Activated naive CD4-positive, alpha-beta T cell treated with anti-CD3 and anti-CD28 coated beads for 36 hours (primary cell): ENCODE results near the gene FGF4. TPM values are rescaled to one million over a fixed set of nuclear protein-coding genes. Genes with fewer than 3 reads are reported as not detected.

ENCODE experiments used
- CTCF ChIA-PET: fragments of 350-600 bp; sonication (Branson Sonifier 250); formaldehyde crosslinking; loops from one replicate; lab custom pipeline; 2021; ENCODE audit warnings: antibody characterized with exemption; lab: Charles Lee
- DNase-seq: peaks from one replicate; pipeline ENCODE4 v3.0.0-alpha.2; 2020
- H3K27ac Mint-ChIP-seq: one replicate; pipeline ENCODE4 v1.8.0; 2021; ENCODE audit warnings: mild to moderate bottlenecking, mixed read lengths
- H3K27me3 Mint-ChIP-seq: one replicate; pipeline ENCODE4 v1.8.0; 2021; ENCODE audit warnings: low read depth, mixed read lengths
- H3K36me3 Mint-ChIP-seq: one replicate; pipeline ENCODE4 v1.8.0; 2021; ENCODE audit warnings: low read depth, mixed read lengths
- H3K4me1 Mint-ChIP-seq: one replicate; pipeline ENCODE4 v1.8.0; 2021; ENCODE audit warnings: low read depth, mixed read lengths
- H3K4me3 Mint-ChIP-seq: one replicate; pipeline ENCODE4 v1.8.0; 2021; ENCODE audit warnings: mild to moderate bottlenecking, moderate library complexity, mixed read lengths
- H3K9me3 Mint-ChIP-seq: one replicate; pipeline ENCODE4 v1.8.0; 2021; ENCODE audit warnings: mixed read lengths
- intact Hi-C: fragments of 100-400 bp; cut with micrococcal nuclease; formaldehyde crosslinking; loops from one replicate; pipeline ENCODE4 v1.15.1; 2023
- total RNA-seq, 2 experiments: library from RNA; stranded (reverse); gene quantifications; one replicate each; pipeline ENCODE4 v1.2.3, GENCODE V29; 2021

FGF4 gene
- total RNA-seq, 2 experiments from 2014 or later, result not detected

DNA sequence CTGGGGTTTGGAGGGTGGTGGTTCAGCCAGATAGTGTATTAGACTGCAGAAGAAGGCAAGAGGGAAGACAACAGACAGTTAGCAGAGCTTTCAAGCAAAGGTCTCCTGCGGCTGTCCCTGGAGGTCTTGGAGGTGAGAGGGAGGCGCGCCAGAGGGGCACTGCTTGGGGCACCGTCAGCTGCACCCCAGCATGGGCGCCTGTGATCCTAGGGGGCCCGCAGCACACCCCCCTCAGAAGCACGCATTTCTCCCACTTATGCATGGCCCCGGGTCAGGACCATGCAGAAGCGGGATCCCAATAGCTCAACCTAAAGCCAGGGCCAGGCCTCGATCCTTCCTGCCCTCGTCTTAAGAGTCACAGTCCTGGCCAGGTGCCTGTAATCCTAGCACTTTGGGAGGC is 26.5 kb downstream of the FGF4 start:
- Mint-ChIP-seq H3K36me3 (no peaks in the 10 kb centered on the region), H3K27ac (no peak overlapping the region), H3K9me3 (no peaks in the 10 kb centered on the region), H3K27me3 (peaks cover 17% of the 10 kb centered on the region), H3K4me1 (no peaks in the 10 kb centered on the region), H3K4me3 (no peak overlapping the region)
- no peak for DNase-seq
- CTCF ChIA-PET, result interaction anchor here (0.6 to 1.0 kb wide), 2 partner anchors 11 to 17 kb away, joined by 3 to 4 read pairs; no protein-coding TSS in a partner anchor
- intact Hi-C loops, result no loop called here

DNA sequence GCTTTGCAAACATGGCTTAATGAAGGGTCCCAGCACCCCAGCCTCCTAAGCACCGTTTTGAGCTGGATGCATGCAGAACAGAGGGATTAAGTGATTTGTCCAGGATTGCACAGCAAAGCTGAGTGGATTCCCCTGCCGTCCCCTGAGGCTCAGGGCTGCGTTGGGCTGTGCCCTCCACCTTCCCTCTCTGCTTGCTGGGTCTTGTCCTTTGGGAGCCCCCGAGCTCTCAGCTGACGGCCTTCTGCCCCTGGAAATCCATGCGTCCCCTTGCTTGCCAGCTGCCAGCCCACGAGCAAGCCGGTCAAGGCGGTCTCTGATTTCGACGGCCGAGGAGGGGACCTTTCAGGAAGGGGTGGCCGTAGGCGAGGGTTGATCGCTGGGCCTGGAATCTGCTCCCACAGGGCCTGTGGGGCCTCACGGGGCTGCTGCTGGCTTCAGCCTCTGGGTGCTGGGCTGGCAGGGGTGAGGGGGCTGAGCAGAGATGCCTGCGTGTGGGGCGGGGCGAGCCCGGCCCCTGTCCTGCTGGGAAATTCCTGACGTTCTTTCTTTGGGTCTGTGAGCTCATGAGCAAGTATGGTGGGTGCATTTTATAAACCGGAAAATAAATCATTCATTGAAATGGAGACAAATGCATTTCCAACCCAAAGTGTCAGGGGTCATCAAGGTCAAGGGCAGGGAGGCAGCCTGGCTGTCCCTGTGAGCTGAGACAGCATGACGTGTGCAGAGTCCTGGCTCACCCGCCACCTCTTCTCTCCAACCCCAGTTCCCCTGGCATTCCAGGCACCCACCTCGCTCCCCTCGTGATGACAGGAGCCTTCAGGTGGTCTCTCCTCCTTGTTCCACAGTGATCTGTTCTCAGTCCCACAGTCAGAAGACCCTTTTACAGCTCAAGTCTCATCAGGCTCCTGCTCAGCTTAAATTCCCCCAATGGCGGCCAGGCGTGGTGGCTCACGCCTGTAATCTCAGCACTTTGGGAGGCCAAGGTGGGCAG is 28.1 kb downstream of the FGF4 start:
- H3K9me3 Mint-ChIP-seq, result no peaks in the 10 kb centered on the region
- no peaks in the 10 kb centered on the region for H3K4me1 Mint-ChIP-seq
- no peaks in the 10 kb centered on the region for H3K36me3 Mint-ChIP-seq
- H3K27ac Mint-ChIP-seq, result no peak overlapping the region
- no peak for DNase-seq
- no peak overlapping the region for H3K4me3 Mint-ChIP-seq
- H3K27me3 Mint-ChIP-seq, result peaks cover 15% of the 10 kb centered on the region
- CTCF ChIA-PET, result no interaction called here
- intact Hi-C loops, result no loop called here

DNA sequence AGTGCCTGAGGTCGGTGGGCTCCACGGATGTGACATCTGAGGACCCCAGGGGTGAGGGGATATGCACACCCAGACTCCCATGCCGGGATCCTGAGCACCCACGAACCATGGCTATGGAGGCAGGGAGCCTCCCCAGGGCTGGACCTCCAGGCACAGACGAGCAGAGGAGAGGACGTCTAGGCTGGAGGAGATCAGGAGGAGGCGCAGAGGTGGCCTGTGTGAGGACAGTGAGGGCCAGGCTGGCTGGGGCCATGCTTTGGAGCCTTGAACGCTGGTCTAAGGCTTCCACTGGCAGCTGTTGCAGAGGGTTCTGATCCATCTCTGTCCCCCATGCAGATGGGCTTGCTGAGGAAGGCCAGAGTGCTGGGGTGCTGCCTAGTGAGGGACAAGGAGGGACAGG is 29.0 kb downstream of the FGF4 start:
- DNase-seq, result no peak
- Mint-ChIP-seq H3K27ac (no peak overlapping the region), H3K4me3 (no peak overlapping the region), H3K9me3 (no peaks in the 10 kb centered on the region), H3K27me3 (peaks cover 15% of the 10 kb centered on the region), H3K4me1 (no peaks in the 10 kb centered on the region), H3K36me3 (no peaks in the 10 kb centered on the region)
- CTCF ChIA-PET, result no interaction called here
- intact Hi-C loops, result no loop called here

DNA sequence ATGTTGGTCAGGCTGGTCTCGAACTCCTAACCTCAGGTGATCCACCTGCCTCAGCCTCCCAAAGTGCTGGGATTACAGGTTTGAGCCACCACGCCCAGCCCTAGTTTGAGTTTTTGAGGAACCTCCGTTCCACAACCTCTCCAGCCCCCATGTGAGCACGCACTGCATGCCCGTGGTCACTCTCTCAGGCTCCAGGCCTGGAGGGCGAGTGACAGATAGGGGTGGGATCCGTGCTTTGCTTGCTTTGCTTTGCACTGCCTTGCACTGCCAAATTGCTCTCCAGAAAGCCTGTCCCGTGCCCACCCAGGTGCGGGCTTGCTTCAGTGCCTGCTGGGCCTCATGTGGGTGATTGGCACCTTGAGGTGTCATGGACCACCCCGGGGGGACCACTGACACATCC is 29.9 kb downstream of the FGF4 start:
- Mint-ChIP-seq H3K27ac (no peak overlapping the region), H3K9me3 (no peaks in the 10 kb centered on the region), H3K4me1 (no peaks in the 10 kb centered on the region), H3K36me3 (no peaks in the 10 kb centered on the region), H3K27me3 (peaks cover 13% of the 10 kb centered on the region), H3K4me3 (no peak overlapping the region)
- CTCF ChIA-PET, result interaction anchor here (0.7 kb wide), 1 partner anchor 11 kb away, joined by 4 read pairs; no protein-coding TSS in a partner anchor
- intact Hi-C loops, result no loop called here
- no peak for DNase-seq

DNA sequence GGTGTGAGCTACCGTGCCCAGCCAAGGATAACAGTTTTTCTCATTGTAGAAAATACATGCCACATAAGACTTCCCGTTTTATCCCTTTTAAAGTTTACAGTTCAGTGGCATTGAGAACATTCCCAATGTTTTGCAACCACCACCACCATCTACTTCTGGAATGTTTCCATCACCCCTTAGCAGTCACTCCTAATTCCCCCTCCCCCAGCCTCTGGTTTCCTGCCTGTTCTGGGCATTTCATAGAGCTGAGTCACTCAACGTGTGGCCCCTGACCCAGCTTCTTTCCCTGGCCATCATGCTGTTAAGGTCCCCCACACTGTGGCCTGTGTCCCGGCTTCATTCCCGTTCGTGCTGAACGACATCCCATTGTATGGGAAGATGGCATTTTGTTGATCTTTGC is 30.7 kb downstream of the FGF4 start:
- H3K4me1 Mint-ChIP-seq, result no peaks in the 10 kb centered on the region
- H3K27me3 Mint-ChIP-seq, result peaks cover 13% of the 10 kb centered on the region
- DNase-seq, result no peak
- intact Hi-C loops, result no loop called here
- no peaks in the 10 kb centered on the region for H3K9me3 Mint-ChIP-seq
- CTCF ChIA-PET, result no interaction called here
- no peak overlapping the region for H3K4me3 Mint-ChIP-seq
- no peaks in the 10 kb centered on the region for H3K36me3 Mint-ChIP-seq
- no peak overlapping the region for H3K27ac Mint-ChIP-seq

DNA sequence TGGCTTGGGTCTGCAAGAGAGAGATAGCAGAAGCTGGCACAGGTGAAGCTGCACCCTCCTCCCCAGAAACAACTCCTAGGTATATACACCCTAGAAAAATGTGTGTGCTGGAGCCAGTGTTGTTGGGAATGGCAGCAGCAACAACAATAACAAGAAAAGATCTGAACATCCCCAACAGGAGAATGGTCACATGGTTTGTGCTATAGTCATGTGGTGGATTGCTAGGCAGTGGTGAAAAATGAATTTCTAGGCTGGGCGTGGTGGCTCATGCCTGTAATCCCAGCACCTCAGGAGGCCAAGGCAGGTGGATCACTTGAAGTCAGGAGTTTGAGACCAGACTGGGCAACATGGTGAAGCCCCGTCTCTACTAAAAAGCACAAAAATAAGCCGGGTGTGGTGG is 40.3 kb downstream of the FGF4 start:
- peaks cover 8% of the 10 kb centered on the region for H3K36me3 Mint-ChIP-seq
- CTCF ChIA-PET, result no interaction called here
- DNase-seq, result no peak

DNA sequence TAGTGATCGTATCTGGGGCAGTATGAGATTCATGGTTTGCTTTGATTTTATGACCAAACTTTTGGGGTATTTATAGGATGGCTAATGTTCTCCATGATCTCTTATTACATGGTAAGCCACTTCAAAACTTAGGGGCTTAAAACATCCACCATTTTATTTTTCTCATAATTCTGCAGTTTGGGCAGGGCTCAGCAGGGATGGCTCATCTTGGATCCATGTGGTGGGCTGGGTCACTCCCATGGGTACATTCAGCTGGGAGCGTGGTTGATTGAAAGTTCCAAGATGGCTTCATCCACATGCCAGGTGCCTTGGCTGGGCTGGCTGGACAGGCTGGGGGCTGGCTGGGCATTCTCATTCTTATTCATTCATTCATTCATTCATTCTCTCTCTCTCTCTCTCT is 40.8 kb downstream of the FGF4 start:
- no peak for DNase-seq
- intact Hi-C loops, result no loop called here
- no peak overlapping the region for H3K27ac Mint-ChIP-seq
- CTCF ChIA-PET, result no interaction called here
- peaks cover 8% of the 10 kb centered on the region for H3K36me3 Mint-ChIP-seq
- no peak overlapping the region for H3K4me3 Mint-ChIP-seq
- no peaks in the 10 kb centered on the region for H3K4me1 Mint-ChIP-seq
- peaks cover 12% of the 10 kb centered on the region for H3K27me3 Mint-ChIP-seq
- H3K9me3 Mint-ChIP-seq, result peaks cover 17% of the 10 kb centered on the region

More for the DNA sequence above, 40.3 kb downstream of the FGF4 start:
- intact Hi-C loops, result no loop called here
- Mint-ChIP-seq H3K27ac (no peak overlapping the region), H3K9me3 (peaks cover 17% of the 10 kb centered on the region), H3K4me1 (no peaks in the 10 kb centered on the region), H3K27me3 (peaks cover 10% of the 10 kb centered on the region), H3K4me3 (no peak overlapping the region)

DNA sequence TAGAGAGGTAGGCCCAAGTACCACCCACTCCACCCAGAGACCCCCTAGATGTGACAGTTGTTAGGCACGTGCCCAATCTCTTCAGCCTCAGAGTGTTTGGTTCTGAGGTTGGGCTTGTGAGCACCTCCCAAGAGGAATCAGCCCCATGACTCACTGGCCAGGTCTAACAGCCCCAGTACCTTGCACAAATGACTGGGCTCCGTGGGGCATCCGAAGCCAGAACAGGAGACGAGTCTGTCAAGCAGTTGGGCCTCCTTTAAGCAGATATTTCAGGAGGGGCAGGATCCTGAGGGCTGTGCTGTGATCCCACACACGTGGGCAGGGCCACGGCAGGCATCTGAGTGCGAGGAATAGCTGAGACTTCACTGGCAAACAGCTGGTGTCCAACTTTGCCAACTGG is 42.2 kb downstream of the FGF4 start:
- no peak for DNase-seq
- no peak overlapping the region for H3K4me3 Mint-ChIP-seq
- no peaks in the 10 kb centered on the region for H3K4me1 Mint-ChIP-seq
- CTCF ChIA-PET, result no interaction called here
- intact Hi-C loops, result no loop called here
- H3K36me3 Mint-ChIP-seq, result peaks cover 8% of the 10 kb centered on the region
- H3K9me3 Mint-ChIP-seq, result peaks cover 15% of the 10 kb centered on the region
- H3K27me3 Mint-ChIP-seq, result peaks cover 19% of the 10 kb centered on the region
- no peak overlapping the region for H3K27ac Mint-ChIP-seq

DNA sequence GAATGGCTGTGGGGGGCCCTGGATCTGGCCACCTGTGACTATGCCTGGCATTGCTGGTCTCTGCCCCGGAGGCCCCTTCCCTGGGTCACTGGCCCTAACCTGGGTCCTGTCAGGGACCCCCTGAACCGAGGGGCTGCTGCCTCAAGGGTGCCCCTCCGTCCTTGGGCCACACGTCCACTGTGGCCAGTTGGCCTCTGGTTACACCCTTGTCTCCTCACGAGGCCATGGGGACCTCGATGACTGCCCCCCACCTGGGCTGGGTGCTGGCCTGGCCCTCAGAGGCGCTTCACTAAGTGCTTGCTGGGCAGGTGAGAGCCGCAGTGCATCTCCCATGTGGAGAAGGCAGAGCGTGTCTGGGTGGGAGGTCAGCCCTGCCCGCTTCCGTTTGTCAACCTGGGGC is 44.0 kb downstream of the FGF4 start:
- Mint-ChIP-seq H3K27me3 (peaks cover 25% of the 10 kb centered on the region), H3K4me1 (no peaks in the 10 kb centered on the region), H3K9me3 (peaks cover 15% of the 10 kb centered on the region), H3K27ac (no peak overlapping the region), H3K4me3 (no peak overlapping the region), H3K36me3 (peaks cover 8% of the 10 kb centered on the region)
- CTCF ChIA-PET, result no interaction called here
- DNase-seq, result no peak
- intact Hi-C loops, result no loop called here

DNA sequence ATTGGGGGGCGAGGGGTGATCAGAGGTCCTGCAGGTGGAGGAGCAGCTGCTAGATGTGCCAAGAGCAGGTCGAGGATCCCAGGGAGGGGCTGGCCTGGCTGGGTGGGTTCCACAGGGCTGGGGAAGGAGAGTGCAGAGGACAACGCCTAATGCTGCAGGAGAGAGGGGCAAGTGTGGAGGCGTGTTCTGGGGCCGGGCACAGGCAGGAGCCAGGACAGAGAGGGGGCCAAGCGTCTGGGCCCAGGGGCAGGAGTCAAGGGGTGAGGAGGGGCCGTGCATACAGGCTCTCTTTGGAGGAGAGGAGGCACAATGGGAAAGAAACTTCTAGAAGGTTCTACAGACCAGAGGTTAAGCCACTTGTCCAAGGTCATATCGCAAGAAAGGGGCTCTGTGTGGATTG is 44.6 kb downstream of the FGF4 start:
- Mint-ChIP-seq H3K4me3 (no peak overlapping the region), H3K36me3 (peaks cover 8% of the 10 kb centered on the region), H3K27ac (no peak overlapping the region), H3K9me3 (peaks cover 15% of the 10 kb centered on the region), H3K4me1 (no peaks in the 10 kb centered on the region), H3K27me3 (peaks cover 31% of the 10 kb centered on the region)
- intact Hi-C loops, result no loop called here
- DNase-seq, result no peak
- CTCF ChIA-PET, result no interaction called here

DNA sequence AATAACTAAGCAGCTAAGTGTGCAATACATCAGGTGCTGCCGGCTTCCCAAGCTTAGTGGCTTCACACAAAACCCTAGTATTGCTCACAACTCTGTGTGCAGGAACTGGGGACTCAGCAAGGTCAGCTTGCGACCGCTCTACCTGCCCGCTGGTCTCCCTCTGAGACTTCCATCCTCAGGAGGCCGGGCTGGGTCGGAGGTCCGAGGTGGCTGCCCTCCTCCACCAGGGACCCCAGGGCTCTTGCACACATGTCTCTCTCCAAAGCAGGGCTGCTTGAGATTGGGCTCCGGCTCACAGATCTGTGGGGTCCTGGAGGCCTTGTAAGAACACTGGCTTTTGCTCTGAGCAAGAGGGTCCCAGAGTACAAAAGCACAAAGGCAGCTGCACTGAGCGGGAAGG is 45.9 kb downstream of the FGF4 start:
- Mint-ChIP-seq H3K4me3 (no peak overlapping the region), H3K27me3 (peaks cover 28% of the 10 kb centered on the region), H3K4me1 (no peaks in the 10 kb centered on the region), H3K9me3 (peaks cover 9% of the 10 kb centered on the region), H3K27ac (no peak overlapping the region), H3K36me3 (peaks cover 2% of the 10 kb centered on the region)
- intact Hi-C loops, result no loop called here
- CTCF ChIA-PET, result no interaction called here
- DNase-seq, result no peak

DNA sequence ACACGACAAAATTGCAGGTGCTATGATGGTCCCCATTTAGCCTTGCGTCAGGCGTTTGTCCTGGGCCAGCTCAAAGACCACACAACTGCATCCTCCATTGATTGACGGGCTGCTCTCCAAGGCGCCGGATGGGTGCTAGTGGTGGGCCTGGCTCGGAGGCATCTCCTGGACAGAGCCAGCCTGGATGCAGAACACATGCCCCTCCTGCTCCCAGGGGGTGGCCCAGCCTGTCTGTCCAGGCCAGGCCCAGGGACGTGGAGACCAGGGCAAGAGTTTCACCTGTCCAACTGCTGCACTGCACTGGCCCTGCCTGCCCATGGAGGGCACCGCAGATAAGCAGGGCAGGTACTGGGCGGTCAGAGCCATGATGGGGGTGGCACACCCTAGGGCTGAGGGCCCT is 47.9 kb downstream of the FGF4 start:
- no peak overlapping the region for H3K4me3 Mint-ChIP-seq
- no peaks in the 10 kb centered on the region for H3K36me3 Mint-ChIP-seq
- H3K4me1 Mint-ChIP-seq, result no peaks in the 10 kb centered on the region
- CTCF ChIA-PET, result no interaction called here
- no peak overlapping the region for H3K27ac Mint-ChIP-seq
- H3K27me3 Mint-ChIP-seq, result peaks cover 41% of the 10 kb centered on the region
- intact Hi-C loops, result no loop called here
- no peak for DNase-seq
- no peaks in the 10 kb centered on the region for H3K9me3 Mint-ChIP-seq

DNA sequence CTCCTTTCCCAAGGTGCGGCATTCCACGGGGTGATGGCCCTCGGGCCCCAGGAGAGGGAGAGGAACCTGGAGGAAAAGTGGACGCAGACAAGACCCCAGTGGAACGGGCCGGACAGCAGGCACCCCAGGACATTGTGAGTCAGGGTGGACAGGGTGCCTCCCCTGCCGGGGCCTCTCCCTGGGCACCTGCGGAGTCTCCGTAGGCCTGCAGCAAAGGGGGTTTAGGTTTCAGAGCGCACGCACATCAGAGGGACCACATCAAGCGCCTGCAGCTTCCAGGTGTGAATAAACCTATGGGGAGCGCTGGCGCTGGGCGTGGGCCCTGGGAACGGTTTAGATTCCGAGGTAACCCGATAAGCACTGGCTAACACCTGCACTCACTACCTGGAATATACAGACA is 48.7 kb downstream of the FGF4 start:
- Mint-ChIP-seq H3K36me3 (no peaks in the 10 kb centered on the region), H3K4me3 (no peak overlapping the region), H3K9me3 (no peaks in the 10 kb centered on the region), H3K4me1 (no peaks in the 10 kb centered on the region), H3K27ac (no peak overlapping the region), H3K27me3 (peaks cover 45% of the 10 kb centered on the region)
- no peak for DNase-seq
- intact Hi-C loops, result no loop called here
- CTCF ChIA-PET, result no interaction called here
